GM21390 (cell line): Measurements from ENCODE around the gene VGF.

Source experiments
- ATAC-seq: cut with Tn5 transposase; IDR thresholded peaks from one replicate; pipeline ENCODE4 v1.9.1; 2021; ENCODE audit not compliant: unreplicated experiment

VGF gene

GRCh38 chr7:101186194-101186593 is 20.8 kb upstream of the VGF start:
- no peak for ATAC-seq

- no peak for ATAC-seq
Measured at GRCh38 chr7:101185258-101185839, 20.0 kb upstream of the VGF start.

GRCh38 chr7:101180130-101180755 is 14.9 kb upstream of the VGF start, which contains the start of gene NAT16:
NAT16 (minus strand) TSS chr7:101180293; CDS start chr7:101174807, 5,486 bp downstream.
- ATAC-seq: no peak

GRCh38 chr7:101179713-101180112 is 14.3 kb upstream of the VGF start:
- no peak for ATAC-seq

- ATAC-seq: no peak
Measured at GRCh38 chr7:101179117-101179516, 13.7 kb upstream of the VGF start.

- ATAC-seq: no peak
Measured at GRCh38 chr7:101177644-101178043, 12.3 kb upstream of the VGF start.

- no peak for ATAC-seq
Measured at GRCh38 chr7:101175664-101176063, 10.3 kb upstream of the VGF start.

- ATAC-seq: no peak
Measured at GRCh38 chr7:101174322-101174854, 9.0 kb upstream of the VGF start.

- no peak for ATAC-seq
Measured at GRCh38 chr7:101173752-101174244, 8.4 kb upstream of the VGF start.

- ATAC-seq: no peak
Measured at GRCh38 chr7:101172854-101173751, 7.7 kb upstream of the VGF start.

GRCh38 chr7:101172005-101172853 is 6.9 kb upstream of the VGF start:
- no peak for ATAC-seq

- no peak for ATAC-seq
Measured at GRCh38 chr7:101171442-101171837, 6.1 kb upstream of the VGF start.

- no peak for ATAC-seq
Measured at GRCh38 chr7:101170617-101171441, 5.5 kb upstream of the VGF start.

- no peak for ATAC-seq
Measured at GRCh38 chr7:101169838-101170551, 4.6 kb upstream of the VGF start.

GRCh38 chr7:101169110-101169837 is 3.9 kb upstream of the VGF start:
- ATAC-seq: no peak

- ATAC-seq: no peak
Measured at GRCh38 chr7:101168412-101169049, 3.2 kb upstream of the VGF start.

- ATAC-seq: no peak
Measured at GRCh38 chr7:101167645-101168411, 2.5 kb upstream of the VGF start.
